ENCODE results near the gene UCHL1. TPM values are rescaled to one million over a fixed set of nuclear protein-coding genes. Genes with fewer than 3 reads are reported as not detected.

UCHL1 gene
- total and polyA plus RNA-seq, 2 of the 13 experiments (the other 11 are each of a cell fraction or from before 2014, with no cell fraction given), result not detected

DNA sequence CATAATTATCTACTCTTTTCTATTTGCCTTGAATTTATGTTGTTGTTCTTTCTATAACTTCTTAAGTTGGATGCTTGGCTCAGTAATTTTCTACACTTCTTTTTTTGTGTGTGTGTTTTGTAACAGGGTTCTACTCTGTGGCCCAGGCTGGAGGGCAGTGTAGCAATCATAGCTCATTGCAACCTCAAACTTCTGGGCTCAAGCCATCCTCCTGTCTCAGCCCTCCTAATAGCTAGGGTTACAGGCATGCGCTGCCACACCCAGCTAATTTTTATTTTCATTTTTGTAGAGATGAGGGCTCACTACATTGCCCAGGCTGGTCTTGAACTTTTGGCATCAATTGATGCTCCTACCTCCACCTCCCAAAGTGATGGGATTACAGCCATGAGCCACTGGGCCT is 20.7 kb upstream of the UCHL1 start:
- H3K27me3 ChIP-seq (ENCODE audit: control insufficient read depth in 1 of 2, insufficient read depth in 2 of 2, low read length in 2 of 2), result no peaks in the 10 kb centered on the region
- H4K20me1 ChIP-seq (ENCODE audit: insufficient read depth, low read length), result no peaks in the 10 kb centered on the region
- no peaks in the 10 kb centered on the region for H3K4me1 ChIP-seq (ENCODE audit: insufficient read depth, low read length)
- no peak overlapping the region for H2AFZ ChIP-seq (ENCODE audit: low read length)
- intact Hi-C loops (cut with micrococcal nuclease; ENCODE audit: unreplicated experiment) (no loop called here), in situ Hi-C loops (cut with HindIII; ENCODE audit: extremely low pct_ligation_motif_present, low pct_unique_long_range_greater_than_20kb) (no loop called here)
- no peak overlapping the region for H3K27ac ChIP-seq (ENCODE audit: extremely low read length, insufficient read depth, low read length)
- DNase-seq (ENCODE audit: low spot score) (no peak), FAIRE-seq (no peak), ATAC-seq (no peak)
- no TSS peak for BruUV-seq (replicated peaks)
- H3K9ac ChIP-seq (ENCODE audit: insufficient read depth, low read depth, low read length), result no peak overlapping the region
- WGBS (ENCODE audit: low lambda C conversion rate), result 69% methylated on average over 1 of the region's 1 CpG
- H3K79me2 ChIP-seq (ENCODE audit: insufficient read depth, low read length), result no peaks in the 10 kb centered on the region
- H3K4me2 ChIP-seq (ENCODE audit: low read depth, low read length), result no peak overlapping the region
- H3K4me3 ChIP-seq (replicated peaks in 1 of 3; ENCODE audit: insufficient read depth in 1 of 3, low read depth in 2 of 3, low read length in 3 of 3), result no peak overlapping the region
- H3K36me3 ChIP-seq (replicated peaks in 1 of 2; ENCODE audit: control insufficient read depth in 1 of 2, insufficient read depth in 2 of 2, low read length in 2 of 2), result no peaks in the 10 kb centered on the region
- H3K9me3 ChIP-seq (ENCODE audit: low read length), result no peaks in the 10 kb centered on the region
- ChIA-PET CTCF (ENCODE audit: low intra/inter-chr PET ratio, low total read pairs) (no interaction called here), POLR2A (no interaction called here)
- TF ChIP-seq SOX6 (IDR thresholded peaks at IDR 0.05) (no peak), SOX6 (CRISPR knock-in tag; IDR thresholded peaks at IDR 0.05) (no peak), SMYD3 (CRISPR knock-in tag; IDR thresholded peaks at IDR 0.05) (no peak), CSRNP2 (CRISPR knock-in tag; conservative IDR thresholded peaks at IDR 0.05; ENCODE audit: low read depth) (no peak), NFKB2 (CRISPR knock-in tag; IDR thresholded peaks at IDR 0.05; ENCODE audit: borderline replicate concordance) (no peak), ZC3H13 (CRISPR knock-in tag; IDR thresholded peaks at IDR 0.05) (no peak), ARNTL (CRISPR knock-in tag; IDR thresholded peaks at IDR 0.05) (no peak), GPBP1L1 (CRISPR knock-in tag; IDR thresholded peaks at IDR 0.05) (no peak), HCFC1 (IDR thresholded peaks at IDR 0.05; ENCODE audit: low read depth, low read length) (no peak), AHR (CRISPR knock-in tag; IDR thresholded peaks at IDR 0.05) (no peak), ZBTB21 (CRISPR knock-in tag; IDR thresholded peaks at IDR 0.05) (no peak), BCL6 (CRISPR knock-in tag; IDR thresholded peaks at IDR 0.05) (no peak)
- TF ChIP-seq, protein P1, sequence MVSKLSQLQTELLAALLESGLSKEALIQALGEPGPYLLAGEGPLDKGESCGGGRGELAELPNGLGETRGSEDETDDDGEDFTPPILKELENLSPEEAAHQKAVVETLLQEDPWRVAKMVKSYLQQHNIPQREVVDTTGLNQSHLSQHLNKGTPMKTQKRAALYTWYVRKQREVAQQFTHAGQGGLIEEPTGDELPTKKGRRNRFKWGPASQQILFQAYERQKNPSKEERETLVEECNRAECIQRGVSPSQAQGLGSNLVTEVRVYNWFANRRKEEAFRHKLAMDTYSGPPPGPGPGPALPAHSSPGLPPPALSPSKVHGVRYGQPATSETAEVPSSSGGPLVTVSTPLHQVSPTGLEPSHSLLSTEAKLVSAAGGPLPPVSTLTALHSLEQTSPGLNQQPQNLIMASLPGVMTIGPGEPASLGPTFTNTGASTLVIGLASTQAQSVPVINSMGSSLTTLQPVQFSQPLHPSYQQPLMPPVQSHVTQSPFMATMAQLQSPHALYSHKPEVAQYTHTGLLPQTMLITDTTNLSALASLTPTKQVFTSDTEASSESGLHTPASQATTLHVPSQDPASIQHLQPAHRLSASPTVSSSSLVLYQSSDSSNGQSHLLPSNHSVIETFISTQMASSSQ (IDR thresholded peaks at IDR 0.05; ENCODE audit: low read depth), result no peak
- TF ChIP-seq, protein P1 (CRISPR knock-in tag; IDR thresholded peaks at IDR 0.05; ENCODE audit: borderline replicate concordance), result no peak
- TF ChIP-seq, protein P2, sequence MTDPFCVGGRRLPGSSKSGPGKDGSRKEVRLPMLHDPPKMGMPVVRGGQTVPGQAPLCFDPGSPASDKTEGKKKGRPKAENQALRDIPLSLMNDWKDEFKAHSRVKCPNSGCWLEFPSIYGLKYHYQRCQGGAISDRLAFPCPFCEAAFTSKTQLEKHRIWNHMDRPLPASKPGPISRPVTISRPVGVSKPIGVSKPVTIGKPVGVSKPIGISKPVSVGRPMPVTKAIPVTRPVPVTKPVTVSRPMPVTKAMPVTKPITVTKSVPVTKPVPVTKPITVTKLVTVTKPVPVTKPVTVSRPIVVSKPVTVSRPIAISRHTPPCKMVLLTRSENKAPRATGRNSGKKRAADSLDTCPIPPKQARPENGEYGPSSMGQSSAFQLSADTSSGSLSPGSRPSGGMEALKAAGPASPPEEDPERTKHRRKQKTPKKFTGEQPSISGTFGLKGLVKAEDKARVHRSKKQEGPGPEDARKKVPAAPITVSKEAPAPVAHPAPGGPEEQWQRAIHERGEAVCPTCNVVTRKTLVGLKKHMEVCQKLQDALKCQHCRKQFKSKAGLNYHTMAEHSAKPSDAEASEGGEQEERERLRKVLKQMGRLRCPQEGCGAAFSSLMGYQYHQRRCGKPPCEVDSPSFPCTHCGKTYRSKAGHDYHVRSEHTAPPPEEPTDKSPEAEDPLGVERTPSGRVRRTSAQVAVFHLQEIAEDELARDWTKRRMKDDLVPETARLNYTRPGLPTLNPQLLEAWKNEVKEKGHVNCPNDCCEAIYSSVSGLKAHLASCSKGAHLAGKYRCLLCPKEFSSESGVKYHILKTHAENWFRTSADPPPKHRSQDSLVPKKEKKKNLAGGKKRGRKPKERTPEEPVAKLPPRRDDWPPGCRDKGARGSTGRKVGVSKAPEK (CRISPR knock-in tag; IDR thresholded peaks at IDR 0.05; ENCODE audit: borderline replicate concordance), result no peak
- TF ChIP-seq, protein P3, sequence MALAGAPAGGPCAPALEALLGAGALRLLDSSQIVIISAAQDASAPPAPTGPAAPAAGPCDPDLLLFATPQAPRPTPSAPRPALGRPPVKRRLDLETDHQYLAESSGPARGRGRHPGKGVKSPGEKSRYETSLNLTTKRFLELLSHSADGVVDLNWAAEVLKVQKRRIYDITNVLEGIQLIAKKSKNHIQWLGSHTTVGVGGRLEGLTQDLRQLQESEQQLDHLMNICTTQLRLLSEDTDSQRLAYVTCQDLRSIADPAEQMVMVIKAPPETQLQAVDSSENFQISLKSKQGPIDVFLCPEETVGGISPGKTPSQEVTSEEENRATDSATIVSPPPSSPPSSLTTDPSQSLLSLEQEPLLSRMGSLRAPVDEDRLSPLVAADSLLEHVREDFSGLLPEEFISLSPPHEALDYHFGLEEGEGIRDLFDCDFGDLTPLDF (CRISPR knock-in tag; IDR thresholded peaks at IDR 0.05), result no peak
